Epidermal melanocyte (primary cell): ENCODE measurements around the gene TRIM2.

Source experiments
- DNase-seq: peaks from one replicate; pipeline ENCODE4 v3.0.0; 2011; ENCODE audit warnings: low spot score; ENCODE audit not compliant: insufficient read length

TRIM2 gene

DNA sequence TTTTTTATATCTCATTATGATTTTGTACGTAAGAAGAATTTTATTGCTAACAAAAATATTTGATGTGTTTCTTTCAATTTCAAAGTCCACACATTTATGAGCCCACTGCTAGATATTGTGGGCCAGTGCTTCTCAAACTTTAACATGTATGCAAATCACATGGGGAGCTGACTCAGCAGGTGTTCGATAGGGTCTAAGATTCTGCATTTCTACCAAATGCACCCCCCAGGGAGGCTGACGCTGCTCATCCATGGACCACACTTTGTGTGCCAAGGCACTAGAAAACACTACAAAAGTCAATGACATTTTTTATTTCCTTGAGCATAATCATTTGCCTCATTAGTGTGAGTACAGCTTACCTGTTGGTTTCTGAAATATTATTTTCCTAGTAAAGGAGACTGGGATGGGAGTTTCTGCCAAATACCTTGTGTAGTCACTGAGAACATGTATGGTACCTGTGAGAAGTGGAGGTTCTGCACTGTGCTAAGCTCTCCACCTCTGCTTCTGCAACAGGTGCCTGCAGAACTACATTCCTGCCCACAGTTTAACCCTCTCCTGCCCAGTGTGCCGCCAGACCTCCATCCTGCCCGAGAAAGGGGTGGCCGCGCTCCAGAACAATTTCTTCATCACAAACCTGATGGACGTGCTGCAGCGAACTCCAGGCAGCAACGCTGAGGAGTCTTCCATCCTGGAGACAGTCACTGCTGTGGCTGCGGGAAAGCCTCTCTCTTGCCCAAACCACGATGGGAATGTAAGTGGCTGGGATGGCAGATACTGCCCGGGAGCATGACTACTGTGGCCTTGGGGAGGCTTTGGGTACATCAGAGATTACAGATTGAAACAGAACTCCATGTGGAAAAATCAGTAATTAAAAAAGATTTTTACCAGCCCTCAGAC lies 71.4 kb downstream of the TRIM2 start:
- DNase-seq = no peak

- no peak for DNase-seq
These were observed 72.7 kb downstream of the TRIM2 start for GRCh38 chr4:153276971-153277370.

DNA sequence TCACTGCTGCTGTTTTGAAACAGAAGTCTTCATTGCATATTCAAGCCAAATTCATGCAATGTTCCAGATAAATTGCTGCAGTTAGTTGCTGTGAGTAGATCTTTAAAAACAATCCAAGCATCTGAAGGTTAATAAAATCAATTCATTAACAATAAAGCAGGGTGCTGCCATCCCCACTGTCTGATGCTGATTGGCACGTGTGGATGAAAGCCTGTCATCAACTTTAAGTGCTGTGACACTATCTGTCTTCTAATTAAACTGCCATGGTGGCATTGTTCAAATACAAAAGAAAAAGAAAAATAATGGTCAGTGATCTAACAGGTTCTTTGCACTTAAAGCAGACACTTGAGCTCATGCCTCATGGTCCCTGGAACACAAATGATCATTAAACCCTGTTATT lies 77.2 kb downstream of the TRIM2 start:
- no peak for DNase-seq

DNA sequence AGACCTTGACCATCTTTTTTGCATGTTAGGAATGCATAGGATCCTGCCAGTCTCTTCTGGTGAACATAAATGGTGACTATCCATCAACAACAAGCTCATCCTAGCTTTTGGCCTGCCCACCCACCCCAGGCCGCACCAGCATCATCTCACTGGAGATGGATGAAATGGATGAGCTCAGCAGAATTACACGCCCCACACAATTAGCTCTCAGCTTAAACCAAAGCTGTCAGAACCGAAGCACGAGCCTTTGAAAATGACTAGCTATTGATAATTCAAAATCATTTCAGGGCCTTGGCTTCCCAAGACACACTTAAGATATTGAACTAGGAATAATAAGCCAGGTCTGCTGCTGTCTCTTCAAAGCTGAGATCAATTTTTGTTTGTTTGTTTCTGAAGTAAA lies 77.8 kb downstream of the TRIM2 start:
- no peak for DNase-seq

- no peak for DNase-seq
These were observed 79.0 kb downstream of the TRIM2 start for GRCh38 chr4:153283260-153283659.

- no peak for DNase-seq
These were observed 85.9 kb downstream of the TRIM2 start for GRCh38 chr4:153290134-153290533.

- DNase-seq = no peak
These were observed 87.3 kb downstream of the TRIM2 start for GRCh38 chr4:153291562-153291961.

- DNase-seq = no peak
These were observed 88.9 kb downstream of the TRIM2 start for GRCh38 chr4:153292897-153293741.

DNA sequence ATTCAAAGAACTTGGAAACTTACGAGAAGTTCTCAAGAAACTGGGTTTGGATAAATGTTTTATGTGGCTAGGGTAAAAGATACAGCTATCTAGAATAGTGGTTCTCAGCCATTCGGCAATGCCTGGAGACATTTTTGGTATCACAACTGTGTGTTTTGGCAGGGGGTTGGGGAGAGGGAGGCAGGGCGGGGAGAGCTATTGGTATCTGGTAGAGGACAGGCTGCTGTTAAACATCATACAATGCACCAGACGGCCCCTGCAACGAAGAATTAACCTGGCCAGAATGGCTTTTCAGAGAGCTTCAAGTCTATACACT lies 89.5 kb downstream of the TRIM2 start:
- DNase-seq = no peak

- DNase-seq = no peak
These were observed 90.4 kb downstream of the TRIM2 start for GRCh38 chr4:153294631-153295030.

DNA sequence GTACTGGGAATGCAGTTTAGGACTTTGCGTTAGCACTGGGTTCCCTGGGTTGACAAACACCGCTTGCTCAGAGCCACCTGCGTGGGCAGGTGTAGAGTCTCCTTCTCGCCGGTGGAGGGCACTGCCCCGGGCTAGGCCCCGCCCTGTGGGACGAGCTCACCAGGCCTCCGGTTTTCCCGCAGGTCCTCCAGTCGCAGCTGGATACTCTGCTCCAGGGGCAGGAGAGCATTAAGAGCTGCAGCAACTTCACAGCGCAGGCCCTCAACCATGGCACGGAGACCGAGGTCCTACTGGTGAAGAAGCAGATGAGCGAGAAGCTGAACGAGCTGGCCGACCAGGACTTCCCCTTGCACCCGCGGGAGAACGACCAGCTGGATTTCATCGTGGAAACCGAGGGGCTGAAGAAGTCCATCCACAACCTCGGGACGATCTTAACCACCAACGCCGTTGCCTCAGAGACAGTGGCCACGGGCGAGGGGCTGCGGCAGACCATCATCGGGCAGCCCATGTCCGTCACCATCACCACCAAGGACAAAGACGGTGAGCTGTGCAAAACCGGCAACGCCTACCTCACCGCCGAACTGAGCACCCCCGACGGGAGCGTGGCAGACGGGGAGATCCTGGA lies 91.0 kb downstream of the TRIM2 start:
- no peak for DNase-seq

- DNase-seq = no peak
These were observed 92.0 kb downstream of the TRIM2 start for GRCh38 chr4:153296040-153296823.

- no peak for DNase-seq
These were observed 92.9 kb downstream of the TRIM2 start for GRCh38 chr4:153297116-153297515.

- no peak for DNase-seq
These were observed 106.5 kb downstream of the TRIM2 start for GRCh38 chr4:153310793-153311192.

DNA sequence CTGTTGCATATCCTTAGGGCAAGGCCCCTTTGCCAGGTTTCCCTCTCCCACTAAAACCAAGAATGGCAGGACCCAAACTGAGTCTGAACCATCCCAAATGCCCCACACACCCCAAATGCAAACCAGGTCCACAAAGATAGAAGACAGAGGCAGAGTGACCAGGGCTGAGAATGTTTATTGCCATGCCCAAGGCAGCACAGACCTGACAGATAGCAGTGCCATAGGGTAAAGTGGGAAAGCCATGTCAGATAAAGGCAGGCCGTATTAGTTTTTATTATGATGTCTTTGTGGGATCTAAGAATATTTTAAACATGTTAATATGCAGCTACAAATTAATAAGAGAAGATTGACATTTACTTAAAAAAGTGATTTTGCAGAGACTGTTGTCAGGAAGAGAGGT lies 110.7 kb downstream of the TRIM2 start:
- DNase-seq = no peak

GRCh38 chr4:153318696-153319320 lies 114.6 kb downstream of the TRIM2 start:
- DNase-seq = peak; percentile 45

GRCh38 chr4:153322791-153323190 lies 118.5 kb downstream of the TRIM2 start:
- no peak for DNase-seq

GRCh38 chr4:153324046-153324445 lies 119.8 kb downstream of the TRIM2 start:
- DNase-seq = no peak

DNA sequence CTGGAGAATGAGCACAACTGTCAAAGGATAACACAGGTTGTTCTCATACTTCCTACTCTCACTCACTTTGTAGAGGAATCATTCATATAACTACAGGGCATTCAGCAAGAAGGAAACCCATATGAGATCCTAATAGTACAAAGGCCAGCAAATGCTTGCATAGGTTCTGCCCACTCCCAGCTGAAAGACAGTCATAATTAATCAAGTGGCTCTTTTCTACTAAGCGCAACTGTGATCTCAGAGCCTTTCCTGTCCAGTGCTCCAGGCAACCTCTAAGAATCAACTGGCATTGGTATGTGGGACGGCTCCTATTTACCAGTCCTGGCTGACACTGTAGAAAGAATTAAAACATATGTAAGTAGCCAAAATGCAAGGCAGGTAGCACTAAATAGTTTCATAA lies 121.3 kb downstream of the TRIM2 start:
- no peak for DNase-seq

GRCh38 chr4:153326513-153326912 lies 122.3 kb downstream of the TRIM2 start:
- no peak for DNase-seq

DNA sequence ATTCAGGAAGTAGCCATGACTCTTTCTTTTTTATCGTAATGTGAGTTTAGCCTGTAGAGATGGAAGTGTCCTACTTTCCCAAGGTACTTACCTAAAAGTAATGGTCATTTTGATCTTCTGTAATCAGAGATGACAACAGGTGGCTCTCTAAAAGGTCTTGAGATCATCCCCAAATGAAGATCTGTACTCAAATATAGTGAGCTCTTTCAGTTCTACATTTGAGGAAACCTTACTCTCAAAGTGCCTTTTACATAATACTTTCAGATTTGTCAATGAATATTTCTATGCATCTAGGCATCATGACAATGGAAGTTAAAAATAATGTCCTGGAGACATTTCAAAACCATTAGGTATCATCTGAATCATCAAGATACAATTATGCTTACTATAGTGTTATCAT lies 123.0 kb downstream of the TRIM2 start:
- DNase-seq = no peak
